PFSK-1 (cell line): Measurements from ENCODE around the gene PHLPP2.

Experiments
- POLR2AphosphoS5 ChIP-seq: IDR thresholded peaks from 2 replicates; pipeline ENCODE4 v1.6.1; 2012; ENCODE audit warnings: low read depth, mild to moderate bottlenecking, control low read depth, low read length, moderate library complexity
- REST ChIP-seq, 2 experiments: IDR thresholded peaks; 2 replicates each; pipeline versions ENCODE4 v1.6.1 to v1.8.0; 2011 to 2012; ENCODE audit warnings: low read depth in 2 of 2, low read length in 2 of 2, control low read depth in 1 of 2, inconsistent platforms in 1 of 2, mild to moderate bottlenecking in 1 of 2, moderate library complexity in 1 of 2; ENCODE audit not compliant: insufficient read depth in 1 of 2
- TAF1 ChIP-seq: IDR thresholded peaks from 2 replicates; pipeline ENCODE4 v1.6.1; 2012; ENCODE audit warnings: low read length, control low read depth, borderline replicate concordance; ENCODE audit not compliant: insufficient read depth

- TF ChIP-seq REST (IDR thresholded peaks at IDR 0.05; ENCODE audit: insufficient read depth in 1 of 2, low read depth in 2 of 2, low read length in 2 of 2) (no peak), TAF1 (no peak), POLR2AphosphoS5 (no peak)
Observed at GRCh38 chr16:71703333-71703732, 21.2 kb downstream of the PHLPP2 start.
